Hindlimb muscle (tissue), 1 donor: ENCODE data around the gene CSF2. TPM values are rescaled to one million over a fixed set of nuclear protein-coding genes. Genes with fewer than 3 reads are reported as not detected.

ENCODE experiments used
- DNase-seq: peaks from one replicate; pipeline ENCODE4 v3.0.0-alpha.2; 2013
- polyA plus RNA-seq: library from polyadenylated mRNA; unstranded; fragments of 120-200 nt; gene quantifications from one replicate; pipeline ENCODE4 v1.2.1, GENCODE V29; 2013; ENCODE audit not compliant: insufficient read length

Gene CSF2
- polyA plus RNA-seq, 1 donor = not detected

- no peak for DNase-seq
Measured at GRCh38 chr5:132069994-132070393, 3.6 kb upstream of the CSF2 start.

- DNase-seq = no peak
Measured at GRCh38 chr5:132070460-132071337, 2.9 kb upstream of the CSF2 start.

GRCh38 chr5:132071338-132071707 lies 2.3 kb upstream of the CSF2 start:
- DNase-seq = no peak

- DNase-seq = no peak
Measured at GRCh38 chr5:132072070-132072469, 1.5 kb upstream of the CSF2 start.

GRCh38 chr5:132072528-132072927 lies 1.1 kb upstream of the CSF2 start:
- DNase-seq = no peak

- DNase-seq = no peak
Measured at GRCh38 chr5:132074091-132074771, 642 bp downstream of the CSF2 start.

GRCh38 chr5:132074772-132075718 lies 1.5 kb downstream of the CSF2 start:
- no peak for DNase-seq

GRCh38 chr5:132075719-132076077 lies 2.1 kb downstream of the CSF2 start:
- no peak for DNase-seq

GRCh38 chr5:132076202-132076830 lies 2.7 kb downstream of the CSF2 start:
- DNase-seq = no peak

- no peak for DNase-seq
Measured at GRCh38 chr5:132076983-132077382, 3.4 kb downstream of the CSF2 start.

GRCh38 chr5:132079081-132079480 lies 5.5 kb downstream of the CSF2 start:
- DNase-seq = no peak

GRCh38 chr5:132079619-132080018 lies 6.0 kb downstream of the CSF2 start:
- no peak for DNase-seq

GRCh38 chr5:132080595-132080994 lies 7.0 kb downstream of the CSF2 start:
- no peak for DNase-seq

- no peak for DNase-seq
Measured at GRCh38 chr5:132081458-132081857, 7.9 kb downstream of the CSF2 start.

- DNase-seq = no peak
Measured at GRCh38 chr5:132082329-132083023, 8.9 kb downstream of the CSF2 start.

- no peak for DNase-seq
Measured at GRCh38 chr5:132083071-132083678, 9.6 kb downstream of the CSF2 start.

GRCh38 chr5:132085686-132086085 lies 12.1 kb downstream of the CSF2 start:
- no peak for DNase-seq

GRCh38 chr5:132086277-132086794 lies 12.7 kb downstream of the CSF2 start:
- peak; percentile 36 for DNase-seq

GRCh38 chr5:132087176-132087575 lies 13.6 kb downstream of the CSF2 start:
- DNase-seq = no peak

GRCh38 chr5:132087661-132088060 lies 14.1 kb downstream of the CSF2 start:
- no peak for DNase-seq

- no peak for DNase-seq
Measured at GRCh38 chr5:132089363-132089762, 15.8 kb downstream of the CSF2 start.
